MCF 10A (cell line): ENCODE measurements around the gene SRD5A1. TPM values are rescaled to one million over a fixed set of nuclear protein-coding genes. Genes with fewer than 3 reads are reported as not detected.

Experiments used
- BruUV-seq: library from RNA; stranded (reverse); fragments of 400-500 nt; replicated peaks from 2 replicates; lab custom pipeline; 2021; lab: Mats Ljungman, UMichigan
- CTCF ChIA-PET: fragments of 300-600 bp; sonication (Branson Sonifier 250); formaldehyde crosslinking; extraction: SDS; loops from one replicate; lab custom pipeline; 2021; ENCODE audit warnings: antibody characterized with exemption, inconsistent platforms; lab: Yijun Ruan, JAX
- POLR2A ChIA-PET: fragments of 300-600, 350-650 bp; sonication (Branson Sonifier 250); formaldehyde crosslinking; extraction: SDS; loops from one replicate; lab custom pipeline; 2020; ENCODE audit warnings: antibody characterized with exemption, inconsistent platforms; lab: Yijun Ruan, JAX
- DNase-seq: peaks from one replicate; pipeline ENCODE4 v3.0.0-alpha.2; 2018; ENCODE audit not compliant: unreplicated experiment
- H3K27ac Mint-ChIP-seq: one replicate; pipeline ENCODE4 v1.8.0; 2022; ENCODE audit warnings: mild to moderate bottlenecking, low read depth, mixed read lengths; ENCODE audit not compliant: unreplicated experiment
- H3K27me3 Mint-ChIP-seq: one replicate; pipeline ENCODE4 v1.8.0; 2022; ENCODE audit warnings: mixed read lengths; ENCODE audit not compliant: insufficient read depth, unreplicated experiment
- H3K36me3 Mint-ChIP-seq: one replicate; pipeline ENCODE4 v1.8.0; 2022; ENCODE audit warnings: mild to moderate bottlenecking, moderate library complexity, mixed read lengths; ENCODE audit not compliant: insufficient read depth, unreplicated experiment
- H3K4me1 Mint-ChIP-seq: one replicate; pipeline ENCODE4 v1.8.0; 2022; ENCODE audit warnings: mixed read lengths; ENCODE audit not compliant: insufficient read depth, unreplicated experiment
- H3K4me3 Mint-ChIP-seq: one replicate; pipeline ENCODE4 v1.8.0; 2022; ENCODE audit warnings: mild to moderate bottlenecking, moderate library complexity, mixed read lengths; ENCODE audit not compliant: unreplicated experiment
- H3K9me3 Mint-ChIP-seq: one replicate; pipeline ENCODE4 v1.8.0; 2022; ENCODE audit warnings: mixed read lengths; ENCODE audit not compliant: unreplicated experiment
- CTCF ChIP-seq: fragments of 200-600 bp; IDR thresholded peaks from one replicate; pipeline ENCODE4 v1.8.0; 2022; ENCODE audit warnings: antibody characterized with exemption, mild to moderate bottlenecking; ENCODE audit not compliant: unreplicated experiment
- intact Hi-C: fragments of 100-400 bp; cut with micrococcal nuclease; formaldehyde crosslinking; loops from 2 replicates; pipeline ENCODE4 v1.14.1; 2022
- total RNA-seq: library from RNA; stranded (reverse); gene quantifications from 2 replicates; pipeline ENCODE4 v1.2.3, GENCODE V29; 2022

The SRD5A1 gene
- total RNA-seq, 1 experiment from 2014 or later: 12.4 TPM

GRCh38 chr5:6602441-6602840, 30.8 kb upstream of the SRD5A1 start:
- H3K4me1 Mint-ChIP-seq: no peaks in the 10 kb centered on the region

GRCh38 chr5:6603643-6604042, 29.6 kb upstream of the SRD5A1 start:
- TF ChIP-seq CTCF: no peak
- intact Hi-C loops: no loop called here

More at GRCh38 chr5:6602441-6602840, 30.8 kb upstream of the SRD5A1 start:
- ChIA-PET CTCF (no interaction called here), POLR2A (interaction anchor here (1.1 kb wide), 1 partner anchor 8 kb away, joined by 3 read pairs; no protein-coding TSS in a partner anchor)
- no peak overlapping the region for H3K27ac Mint-ChIP-seq
- peaks cover 89% of the 10 kb centered on the region for H3K36me3 Mint-ChIP-seq
- no peak overlapping the region for H3K4me3 Mint-ChIP-seq
- no peak for DNase-seq
- no TSS peak for BruUV-seq
- intact Hi-C loops: no loop called here
- no peak for TF ChIP-seq CTCF
- H3K27me3 Mint-ChIP-seq: no peaks in the 10 kb centered on the region
- no peaks in the 10 kb centered on the region for H3K9me3 Mint-ChIP-seq

DNA sequence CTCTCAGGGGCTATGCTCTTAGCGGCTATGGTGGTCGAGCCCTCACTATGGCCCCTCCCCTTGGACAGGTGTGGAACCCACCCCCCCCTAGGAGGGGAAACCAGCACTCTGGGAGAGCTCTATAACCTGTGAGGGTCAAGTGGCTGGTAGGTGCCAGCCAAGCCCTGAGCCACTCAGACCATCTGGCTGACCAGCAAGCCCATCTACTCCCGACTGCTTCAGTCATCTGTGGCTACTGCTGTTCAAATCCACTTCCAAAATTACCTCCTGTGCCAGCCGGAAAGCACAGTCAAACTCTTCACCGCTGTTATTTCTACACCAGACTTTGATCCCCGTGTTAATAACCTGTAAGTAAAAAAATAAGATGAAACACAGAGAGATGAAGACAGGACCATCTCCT, 28.9 kb upstream of the SRD5A1 start:
- Mint-ChIP-seq H3K4me3 (no peak overlapping the region), H3K36me3 (peaks cover 80% of the 10 kb centered on the region), H3K9me3 (no peaks in the 10 kb centered on the region), H3K27ac (no peak overlapping the region), H3K27me3 (no peaks in the 10 kb centered on the region), H3K4me1 (no peaks in the 10 kb centered on the region)
- TF ChIP-seq CTCF: no peak
- POLR2A ChIA-PET: no interaction called here
- BruUV-seq: no TSS peak
- CTCF ChIA-PET: no interaction called here
- DNase-seq: no peak
- intact Hi-C loops: no loop called here

More at GRCh38 chr5:6603643-6604042, 29.6 kb upstream of the SRD5A1 start:
- Mint-ChIP-seq H3K27ac (no peak overlapping the region), H3K4me1 (no peaks in the 10 kb centered on the region), H3K36me3 (peaks cover 81% of the 10 kb centered on the region), H3K27me3 (no peaks in the 10 kb centered on the region), H3K9me3 (no peaks in the 10 kb centered on the region), H3K4me3 (no peak overlapping the region)
- DNase-seq: no peak
- BruUV-seq: no TSS peak
- ChIA-PET POLR2A (no interaction called here), CTCF (interaction anchor here (1.0 kb wide), 1 partner anchor 148 kb away, joined by 4 read pairs; no protein-coding TSS in a partner anchor)

GRCh38 chr5:6604946-6605345, 28.3 kb upstream of the SRD5A1 start:
- peaks cover 81% of the 10 kb centered on the region for H3K36me3 Mint-ChIP-seq
- POLR2A ChIA-PET: no interaction called here

More at GRCh38 chr5:6604946-6605345, 28.3 kb upstream of the SRD5A1 start:
- no peaks in the 10 kb centered on the region for H3K4me1 Mint-ChIP-seq
- BruUV-seq: no TSS peak
- no peak for TF ChIP-seq CTCF
- no peak overlapping the region for H3K27ac Mint-ChIP-seq
- H3K9me3 Mint-ChIP-seq: no peaks in the 10 kb centered on the region
- CTCF ChIA-PET: interaction anchor here (0.6 to 1.4 kb wide), 4 partner anchors 10 to 1905 kb away, joined by 3 to 6 read pairs (median 4); no protein-coding TSS in a partner anchor
- intact Hi-C loops: no loop called here
- no peak for DNase-seq
- no peak overlapping the region for H3K4me3 Mint-ChIP-seq
- no peaks in the 10 kb centered on the region for H3K27me3 Mint-ChIP-seq
